H9 (cell line): ENCODE data around the gene RASGRF2. TPM values are rescaled to one million over a fixed set of nuclear protein-coding genes. Genes with fewer than 3 reads are reported as not detected.

ENCODE experiments used
- DNase-seq: peaks from one replicate; pipeline ENCODE4 v3.0.0-alpha.2; 2017
- H2AFZ ChIP-seq: one replicate; pipeline ENCODE4 v1.6.1; 2013; ENCODE audit warnings: mild to moderate bottlenecking, low read length, control low read depth, moderate library complexity
- H2AK5ac ChIP-seq: 2 replicates; pipeline ENCODE4 v1.6.1; 2013; ENCODE audit warnings: low read length, control low read depth, mixed read lengths; ENCODE audit not compliant: insufficient read length
- H2BK120ac ChIP-seq: one replicate; pipeline ENCODE4 v1.6.1; 2013; ENCODE audit warnings: low read depth, mild to moderate bottlenecking, low read length, control low read depth, inconsistent platforms; ENCODE audit not compliant: poor library complexity, severe bottlenecking
- H2BK12ac ChIP-seq: 2 replicates; pipeline ENCODE4 v1.6.1; 2013; ENCODE audit warnings: low read length, control low read depth, mixed read lengths, low read depth; ENCODE audit not compliant: insufficient read length
- H2BK15ac ChIP-seq: 2 replicates; pipeline ENCODE4 v1.6.1; 2013; ENCODE audit warnings: low read depth, low read length, control low read depth
- H2BK20ac ChIP-seq: one replicate; pipeline ENCODE4 v1.6.1; 2013; ENCODE audit warnings: low read depth, mild to moderate bottlenecking, low read length, control low read depth, inconsistent platforms; ENCODE audit not compliant: poor library complexity, severe bottlenecking
- H2BK5ac ChIP-seq: 2 replicates; pipeline ENCODE4 v1.6.1; 2013; ENCODE audit warnings: low read length, control low read depth, mixed read lengths; ENCODE audit not compliant: insufficient read length
- H3K14ac ChIP-seq: 2 replicates; pipeline ENCODE4 v1.6.1; 2013; ENCODE audit warnings: low read length, control low read depth; ENCODE audit not compliant: insufficient read depth
- H3K18ac ChIP-seq: 2 replicates; pipeline ENCODE4 v1.6.1; 2013; ENCODE audit warnings: low read depth, mild to moderate bottlenecking, mixed read lengths, low read length, control low read depth; ENCODE audit not compliant: insufficient read length
- H3K23ac ChIP-seq: 2 replicates; pipeline ENCODE4 v1.6.1; 2013; ENCODE audit warnings: low read length, control low read depth, mixed read lengths, low read depth; ENCODE audit not compliant: insufficient read length
- H3K23me2 ChIP-seq: 2 replicates; pipeline ENCODE4 v1.6.1; 2013; ENCODE audit warnings: low read depth, mild to moderate bottlenecking, mixed read lengths, low read length, control low read depth; ENCODE audit not compliant: insufficient read length, poor library complexity, severe bottlenecking
- H3K27ac ChIP-seq: 2 replicates; pipeline ENCODE4 v1.5.1; 2013; ENCODE audit warnings: low read length, control low read depth, mixed read lengths, low read depth; ENCODE audit not compliant: insufficient read length
- H3K27me3 ChIP-seq: 2 replicates; pipeline ENCODE4 v1.6.1; 2013; ENCODE audit warnings: low read length, control low read depth, inconsistent platforms; ENCODE audit not compliant: insufficient read depth
- H3K4ac ChIP-seq: 2 replicates; pipeline ENCODE4 v1.6.1; 2013; ENCODE audit warnings: low read depth, mild to moderate bottlenecking, control low read depth, inconsistent platforms, low read length, moderate library complexity
- H3K4me1 ChIP-seq: 2 replicates; pipeline ENCODE4 v1.6.1; 2013; ENCODE audit warnings: low read length, control low read depth, inconsistent platforms; ENCODE audit not compliant: insufficient read depth
- H3K4me2 ChIP-seq: 2 replicates; pipeline ENCODE4 v1.6.1; 2013; ENCODE audit warnings: low read length, control low read depth, mixed read lengths; ENCODE audit not compliant: insufficient read length, insufficient read depth
- H3K56ac ChIP-seq: 2 replicates; pipeline ENCODE4 v1.6.1; 2013; ENCODE audit warnings: low read depth, mild to moderate bottlenecking, mixed read lengths, low read length, control low read depth; ENCODE audit not compliant: insufficient read length
- H3K79me1 ChIP-seq: 2 replicates; pipeline ENCODE4 v1.6.1; 2013; ENCODE audit warnings: low read depth, mild to moderate bottlenecking, moderate library complexity, low read length, control low read depth, inconsistent platforms; ENCODE audit not compliant: insufficient read depth, poor library complexity, severe bottlenecking
- H3K79me2 ChIP-seq: 2 replicates; pipeline ENCODE4 v1.6.1; 2013; ENCODE audit warnings: low read length, control low read depth, inconsistent platforms; ENCODE audit not compliant: insufficient read depth
- H3K9ac ChIP-seq: 2 replicates; pipeline ENCODE4 v1.6.1; 2013; ENCODE audit warnings: low read length, control low read depth, mixed read lengths; ENCODE audit not compliant: insufficient read length; ENCODE audit errors: extremely low read depth
- H3K9me3 ChIP-seq: one replicate; pipeline ENCODE4 v1.6.1; 2013; ENCODE audit warnings: low read depth, low read length, inconsistent platforms; ENCODE audit not compliant: control insufficient read depth
- H3T11ph ChIP-seq: one replicate; pipeline ENCODE4 v1.6.1; 2013; ENCODE audit warnings: mild to moderate bottlenecking, low read length, control low read depth, inconsistent platforms
- H4K20me1 ChIP-seq: one replicate; pipeline ENCODE4 v1.6.1; 2013; ENCODE audit not compliant: control insufficient read depth, insufficient read length, insufficient read depth
- H4K5ac ChIP-seq: 2 replicates; pipeline ENCODE4 v1.6.1; 2013; ENCODE audit warnings: low read depth, mild to moderate bottlenecking, mixed read lengths, low read length, control low read depth; ENCODE audit not compliant: insufficient read length
- H4K8ac ChIP-seq: replicated peaks from 2 replicates; pipeline ENCODE4 v1.6.1; 2013; ENCODE audit warnings: low read length, control low read depth, mixed read lengths, low read depth; ENCODE audit not compliant: insufficient read length
- H4K91ac ChIP-seq: 2 replicates; pipeline ENCODE4 v1.6.1; 2013; ENCODE audit warnings: low read depth, mild to moderate bottlenecking, moderate library complexity, mixed read lengths, low read length, control low read depth; ENCODE audit not compliant: insufficient read length
- H3K27ac Mint-ChIP-seq, 3 experiments: 2 replicates in 2 of 3; 3 replicates in 1 of 3; pipeline ENCODE4 v1.8.0; 2020 to 2021; ENCODE audit warnings: mixed read lengths in 3 of 3, mild to moderate bottlenecking in 1 of 3, moderate library complexity in 1 of 3
- H3K27me3 Mint-ChIP-seq: 2 replicates; pipeline ENCODE4 v1.8.0; 2021; ENCODE audit warnings: low read depth, mild to moderate bottlenecking, moderate library complexity, mixed read lengths
- H3K36me3 Mint-ChIP-seq, 3 experiments: 2 replicates in 2 of 3; 3 replicates in 1 of 3; pipeline ENCODE4 v1.8.0; 2020 to 2021; ENCODE audit warnings: low read depth in 3 of 3, mixed read lengths in 3 of 3; ENCODE audit not compliant: insufficient read depth in 1 of 3
- H3K4me1 Mint-ChIP-seq, 2 experiments: 2 replicates each; pipeline ENCODE4 v1.8.0; 2020; ENCODE audit warnings: mixed read lengths in 2 of 2
- H3K4me3 Mint-ChIP-seq, 2 experiments: 2 replicates in 1 of 2; 3 replicates in 1 of 2; pipeline ENCODE4 v1.8.0; 2020 to 2021; ENCODE audit warnings: mild to moderate bottlenecking in 2 of 2, mixed read lengths in 2 of 2, moderate library complexity in 1 of 2
- H3K9me3 Mint-ChIP-seq, 2 experiments: 2 replicates in 1 of 2; 3 replicates in 1 of 2; pipeline ENCODE4 v1.8.0; 2020; ENCODE audit warnings: mild to moderate bottlenecking in 2 of 2, mixed read lengths in 2 of 2, moderate library complexity in 1 of 2
- CTCF ChIP-seq: fragments of 200-600 bp; sonication (generic); conservative IDR thresholded peaks from 3 replicates; pipeline ENCODE4 v1.8.0; 2021; ENCODE audit warnings: antibody characterized with exemption, mild to moderate bottlenecking
- WGBS: extraction: QIAGEN DNeasy Blood & Tissue Kit; methylation state at CpG from one replicate; pipeline ENCODE4 v1.1.7; 2013; ENCODE audit warnings: missing lambda C conversion rate, low lambda C conversion rate, mixed read lengths; ENCODE audit not compliant: insufficient read length; ENCODE audit errors: extremely low coverage; 5-methylcytosine and 5-hydroxymethylcytosine counted together
- total RNA-seq: library from RNA; stranded (reverse); gene quantifications from 2 replicates; pipeline ENCODE4 v1.2.1, GENCODE V29; 2021

RASGRF2 gene
- total RNA-seq, 1 experiment from 2014 or later: 13.5 TPM

GRCh38 chr5:81065492-81065891, 105.3 kb downstream of the RASGRF2 start:
- no peaks in the 10 kb centered on the region for H4K20me1 ChIP-seq
- H3K9ac ChIP-seq: no peak overlapping the region
- H3K27me3 Mint-ChIP-seq: no peaks in the 10 kb centered on the region
- no peak overlapping the region for H3K4ac ChIP-seq
- peaks cover 4% of the 10 kb centered on the region for H3K79me1 ChIP-seq
- no peak overlapping the region for H2BK20ac ChIP-seq
- H3K9me3 Mint-ChIP-seq: no peaks in the 10 kb centered on the region; a peak in 1 of 5 replicates
- no peaks in the 10 kb centered on the region for H3K9me3 ChIP-seq
- H2BK120ac ChIP-seq: no peak overlapping the region
- no peaks in the 10 kb centered on the region; the same call in 1 of the 2 replicates for H3K4me1 ChIP-seq
- no peak overlapping the region for H2BK5ac ChIP-seq
- no peak overlapping the region for H3K56ac ChIP-seq
- DNase-seq: no peak
- H3K27ac ChIP-seq: no peak overlapping the region
- H3K27me3 ChIP-seq: no peaks in the 10 kb centered on the region
- no peak overlapping the region for H3K14ac ChIP-seq
- H2AFZ ChIP-seq: no peak overlapping the region
- H3K79me2 ChIP-seq: no peaks in the 10 kb centered on the region
- no peak overlapping the region for H2BK12ac ChIP-seq
- no peak overlapping the region for H3K27ac Mint-ChIP-seq
- H3K4me2 ChIP-seq: no peak overlapping the region
- WGBS: no CpG with 5 or more reads among the region's 3 CpGs
- no peak overlapping the region for H2BK15ac ChIP-seq
- H3K4me1 Mint-ChIP-seq: peaks cover 16 to 18% of the 10 kb centered on the region in 2 experiments
- H4K5ac ChIP-seq: no peak overlapping the region
- H3K4me3 Mint-ChIP-seq: no peak overlapping the region
- H4K91ac ChIP-seq: no peak overlapping the region
- no peak for TF ChIP-seq CTCF
- H3K36me3 Mint-ChIP-seq: peaks cover 0 to 4% (median 2%) of the 10 kb centered on the region in 3 experiments; a peak in 2 of 7 replicates
- H3K18ac ChIP-seq: no peak overlapping the region
- no peaks in the 10 kb centered on the region for H3K23me2 ChIP-seq
- H3T11ph ChIP-seq: no peak overlapping the region
- H3K23ac ChIP-seq: no peak overlapping the region
- H2AK5ac ChIP-seq: no peak overlapping the region
- no peak overlapping the region for H4K8ac ChIP-seq
